Sigmoid colon (tissue), 7 donors: Measurements from ENCODE around the gene ARHGAP45. TPM values are rescaled to one million over a fixed set of nuclear protein-coding genes. Genes with fewer than 3 reads are reported as not detected.

Experiments used
- DNase-seq: peaks from one replicate; pipeline ENCODE4 v3.0.0-alpha.2; 2019
- H3K27ac ChIP-seq, 4 donors: fragments of 200-600 bp; sonication (generic); one replicate each; pipeline ENCODE4 v1.5.1; 2016 to 2019; ENCODE audit warnings: mild to moderate bottlenecking in 1 of 4
- H3K27me3 ChIP-seq, 3 donors: fragments of 200-600 bp; sonication (generic); one replicate each; pipeline ENCODE4 v1.5.1; 2019; ENCODE audit warnings: mild to moderate bottlenecking in 1 of 3
- H3K36me3 ChIP-seq, 4 donors: fragments of 200-600 bp; sonication (generic); one replicate each; pipeline ENCODE4 v1.5.1; 2016 to 2019
- H3K4me1 ChIP-seq, 4 donors: fragments of 200-600 bp; sonication (generic); one replicate each; pipeline ENCODE4 v1.5.1; 2017 to 2019
- H3K4me3 ChIP-seq, 4 donors: fragments of 200-600 bp; sonication (generic); one replicate each; pipeline ENCODE4 v1.5.1; 2017 to 2019; ENCODE audit warnings: mild to moderate bottlenecking in 2 of 4, moderate library complexity in 1 of 4
- H3K9me3 ChIP-seq, 4 donors: fragments of 200-600 bp in 3 of 4; sonication (generic) in 3 of 4; one replicate each; pipeline versions ENCODE4 v1.5.1 to v1.6.1; 2013 to 2019
- CTCF ChIP-seq, 4 experiments: fragments of 450-650 bp in 3 of 4; fragments of 200-600 bp in 1 of 4; IDR thresholded peaks; one replicate each; pipeline ENCODE4 v1.5.1; 2016 to 2019; ENCODE audit warnings: antibody characterized with exemption in 4 of 4, mild to moderate bottlenecking in 3 of 4, moderate library complexity in 2 of 4
- EP300 ChIP-seq, 4 donors: sonication (generic); formaldehyde crosslinking; IDR thresholded peaks; one replicate each; pipeline ENCODE4 v1.6.1; 2017; ENCODE audit warnings: antibody characterized with exemption in 4 of 4
- POLR2A ChIP-seq, 2 donors: fragments of 450-650 bp; IDR thresholded peaks; one replicate each; pipeline ENCODE4 v1.6.1; 2016; ENCODE audit warnings: antibody characterized with exemption in 2 of 2, mild to moderate bottlenecking in 2 of 2, moderate library complexity in 2 of 2
- POLR2AphosphoS5 ChIP-seq, 4 donors: sonication (generic); formaldehyde crosslinking; IDR thresholded peaks; one replicate each; pipeline ENCODE4 v1.6.1; 2017; ENCODE audit warnings: antibody characterized with exemption in 4 of 4
- WGBS, 2 donors: extraction: QIAGEN DNeasy Blood & Tissue Kit; methylation state at CpG; one replicate each; pipeline ENCODE4 v1.1.7; 2013; 5-methylcytosine and 5-hydroxymethylcytosine counted together
- intact Hi-C: fragments of 100-400 bp; cut with DNase I; formaldehyde crosslinking; loops from one replicate; pipeline ENCODE4 v1.15.1; 2023
- polyA plus RNA-seq, 3 donors: library from polyadenylated mRNA; stranded (reverse); fragments of 200-250 nt; gene quantifications; one replicate each; pipeline ENCODE4 v1.2.3, GENCODE V29; 2013
- total RNA-seq, 4 donors: library from RNA; depleted of rRNA; stranded (reverse); fragments of >200 nt; gene quantifications; one replicate each; pipeline ENCODE4 v1.1.0, GENCODE V29; 2016
- donor health status: healthy with polysubstance abuse.
- donor health status: Bipolar disorder and iron deficiency.
- donor health status: healthy.

Gene ARHGAP45
- total and polyA plus RNA-seq, 7 donors: 12.8 to 103 (median 21.6) TPM

- H3K4me1 ChIP-seq: no peaks in the 10 kb centered on the region
- TF ChIP-seq POLR2AphosphoS5 (IDR thresholded peaks at IDR 0.05) (no peak), CTCF (IDR thresholded peaks at IDR 0.05) (no peak), EP300 (IDR thresholded peaks at IDR 0.05) (no peak), POLR2A (IDR thresholded peaks at IDR 0.05) (no peak)
- H3K27me3 ChIP-seq: no peaks in the 10 kb centered on the region
- no peak overlapping the region for H3K27ac ChIP-seq
- H3K4me3 ChIP-seq: no peak overlapping the region
- intact Hi-C loops: no loop called here
- H3K9me3 ChIP-seq: peaks cover 0 to 10% (median under 1%) of the 10 kb centered on the region in 4 donors
- no peaks in the 10 kb centered on the region for H3K36me3 ChIP-seq
- WGBS, 2 donors: 85 to 93% methylated on average over 17 of the region's 17 CpGs
- DNase-seq: no peak
Measured at GRCh38 chr19:1051791-1052190, 15.2 kb upstream of the ARHGAP45 start.

- Histone ChIP-seq H3K9me3 (peaks cover 0 to 16% (median 8%) of the 10 kb centered on the region in 4 donors), H3K27ac (no peak overlapping the region), H3K4me1 (no peaks in the 10 kb centered on the region), H3K27me3 (no peaks in the 10 kb centered on the region), H3K36me3 (no peaks in the 10 kb centered on the region), H3K4me3 (no peak overlapping the region)
- TF ChIP-seq CTCF (IDR thresholded peaks at IDR 0.05) (no peak), POLR2AphosphoS5 (IDR thresholded peaks at IDR 0.05) (no peak), POLR2A (IDR thresholded peaks at IDR 0.05) (no peak), EP300 (IDR thresholded peaks at IDR 0.05) (no peak)
- no peak for DNase-seq
- intact Hi-C loops: no loop called here
- WGBS, 2 donors: 72 to 75% methylated on average over 5 of the region's 5 CpGs
Measured at GRCh38 chr19:1052349-1052975, 14.5 kb upstream of the ARHGAP45 start.

GRCh38 chr19:1053176-1054101, 13.5 kb upstream of the ARHGAP45 start:
- Histone ChIP-seq H3K36me3 (no peaks in the 10 kb centered on the region), H3K27me3 (no peaks in the 10 kb centered on the region), H3K4me3 (no peak overlapping the region), H3K4me1 (no peaks in the 10 kb centered on the region), H3K27ac (no peak overlapping the region), H3K9me3 (peaks cover 3 to 26% (median 16%) of the 10 kb centered on the region in 4 donors)
- no peak for DNase-seq
- 79 to 86% methylated on average over 31 of the region's 31 CpGs for WGBS, 2 donors
- intact Hi-C loops: no loop called here
- TF ChIP-seq POLR2AphosphoS5 (IDR thresholded peaks at IDR 0.05) (no peak), POLR2A (IDR thresholded peaks at IDR 0.05) (no peak), CTCF (IDR thresholded peaks at IDR 0.05) (no peak), EP300 (IDR thresholded peaks at IDR 0.05) (no peak)

- DNase-seq: no peak
- H3K36me3 ChIP-seq: no peaks in the 10 kb centered on the region
- TF ChIP-seq POLR2A (IDR thresholded peaks at IDR 0.05) (no peak), POLR2AphosphoS5 (IDR thresholded peaks at IDR 0.05) (no peak), EP300 (IDR thresholded peaks at IDR 0.05) (no peak), CTCF (IDR thresholded peaks at IDR 0.05) (no peak)
- H3K4me3 ChIP-seq: no peak overlapping the region
- H3K4me1 ChIP-seq: no peaks in the 10 kb centered on the region
- no peak overlapping the region for H3K27ac ChIP-seq
- intact Hi-C loops: no loop called here
- H3K27me3 ChIP-seq: no peaks in the 10 kb centered on the region
- peaks cover 3 to 33% (median 19%) of the 10 kb centered on the region in 4 donors for H3K9me3 ChIP-seq
- WGBS, 2 donors: 93 to 94% methylated on average over 28 of the region's 28 CpGs
Measured at GRCh38 chr19:1054102-1055027, 12.6 kb upstream of the ARHGAP45 start.
